Nephron (organoid): ENCODE results near the gene DYSF.

Experiments
- H3K27ac Mint-ChIP-seq, 3 experiments: 2 replicates each; pipeline ENCODE4 v1.8.0; 2020; ENCODE audit warnings: mixed read lengths in 3 of 3, mild to moderate bottlenecking in 2 of 3, moderate library complexity in 1 of 3
- H3K27me3 Mint-ChIP-seq: 2 replicates; pipeline ENCODE4 v1.8.0; 2021; ENCODE audit warnings: low read depth, mild to moderate bottlenecking, moderate library complexity, mixed read lengths
- H3K36me3 Mint-ChIP-seq: 2 replicates; pipeline ENCODE4 v1.8.0; 2020; ENCODE audit warnings: low read depth, mixed read lengths
- H3K4me1 Mint-ChIP-seq: 2 replicates; pipeline ENCODE4 v1.8.0; 2020; ENCODE audit warnings: mixed read lengths
- H3K4me3 Mint-ChIP-seq, 3 experiments: 2 replicates each; pipeline ENCODE4 v1.8.0; 2020; ENCODE audit warnings: mild to moderate bottlenecking in 3 of 3, mixed read lengths in 3 of 3, moderate library complexity in 2 of 3
- H3K9me3 Mint-ChIP-seq: 2 replicates; pipeline ENCODE4 v1.8.0; 2020; ENCODE audit warnings: mixed read lengths
- CTCF ChIP-seq, 3 experiments: fragments of 200-600 bp; sonication (generic); IDR thresholded peaks; one replicate each; pipeline ENCODE4 v1.5.0; 2021; ENCODE audit warnings: antibody characterized with exemption in 3 of 3; ENCODE audit not compliant: unreplicated experiment in 3 of 3

The DYSF gene

GRCh38 chr2:71730785-71731383, 277.5 kb downstream of the DYSF start:
- Mint-ChIP-seq H3K36me3 (no peaks in the 10 kb centered on the region), H3K4me3 (no peak overlapping the region), H3K27me3 (peaks cover 52% of the 10 kb centered on the region), H3K4me1 (no peaks in the 10 kb centered on the region), H3K27ac (no peak overlapping the region), H3K9me3 (peaks cover 3% of the 10 kb centered on the region)
- no peak for TF ChIP-seq CTCF (IDR thresholded peaks at IDR 0.05; ENCODE audit: unreplicated experiment in 3 of 3)

- TF ChIP-seq CTCF (IDR thresholded peaks at IDR 0.05; ENCODE audit: unreplicated experiment in 3 of 3): no peak
- Mint-ChIP-seq H3K4me3 (no peak overlapping the region), H3K9me3 (peaks cover 7% of the 10 kb centered on the region), H3K4me1 (no peaks in the 10 kb centered on the region), H3K27ac (no peak overlapping the region), H3K27me3 (peaks cover 63% of the 10 kb centered on the region), H3K36me3 (no peaks in the 10 kb centered on the region)
Measured at GRCh38 chr2:71734620-71735019, 281.3 kb downstream of the DYSF start.

- peaks cover 6% of the 10 kb centered on the region for H3K36me3 Mint-ChIP-seq
- H3K27ac Mint-ChIP-seq: no peak overlapping the region
- no peak for TF ChIP-seq CTCF (IDR thresholded peaks at IDR 0.05; ENCODE audit: unreplicated experiment in 3 of 3)
- peaks cover 66% of the 10 kb centered on the region for H3K27me3 Mint-ChIP-seq
- peaks cover 18% of the 10 kb centered on the region for H3K9me3 Mint-ChIP-seq
- H3K4me1 Mint-ChIP-seq: no peaks in the 10 kb centered on the region
- H3K4me3 Mint-ChIP-seq: no peak overlapping the region
Measured at GRCh38 chr2:71735676-71736075, 282.3 kb downstream of the DYSF start.
